A549 (cell line): Measurements from ENCODE around the gene NIT1.

Experiments
- CTCF ChIP-seq: fragments of >200 bp; sonication (Bioruptor Twin); formaldehyde crosslinking; IDR thresholded peaks from 3 replicates; pipeline ENCODE4 v1.5.1; 2016
- ESRRA ChIP-seq: fragments of 150-350 bp; IDR thresholded peaks from 2 replicates; pipeline ENCODE4 v1.6.1; 2014; ENCODE audit warnings: mild to moderate bottlenecking, low read length, borderline replicate concordance
- HES2 ChIP-seq: fragments of >200 bp; sonication (Bioruptor Twin); formaldehyde crosslinking; IDR thresholded peaks from 2 replicates; pipeline ENCODE4 v1.6.1; 2016
- KDM1A ChIP-seq: fragments of 200-600 bp; sonication (generic); IDR thresholded peaks from 2 replicates; pipeline ENCODE4 v1.6.1; 2016; ENCODE audit warnings: low read depth, mild to moderate bottlenecking
- MYC ChIP-seq: IDR thresholded peaks from 2 replicates; pipeline ENCODE4 v1.6.1; 2012; ENCODE audit warnings: mild to moderate bottlenecking, inconsistent platforms, low read length, improper control_type of control experiment, borderline replicate concordance
- PBX3 ChIP-seq: IDR thresholded peaks from 2 replicates; pipeline ENCODE4 v1.6.1; 2012
- POLR2A ChIP-seq: IDR thresholded peaks from 2 replicates; pipeline ENCODE4 v1.6.1; 2012; ENCODE audit warnings: mild to moderate bottlenecking, low read length
- SMC3 ChIP-seq: fragments of >200 bp; sonication (Bioruptor Twin); formaldehyde crosslinking; IDR thresholded peaks from 3 replicates; pipeline ENCODE4 v1.6.1; 2018; ENCODE audit warnings: inconsistent platforms
- TF ChIP-seq, protein P1 (sequence below): fragments of 250-450 bp; sonication (Bioruptor Pico); IDR thresholded peaks from 2 replicates; pipeline ENCODE4 v1.5.0; 2021; ENCODE audit warnings: mild to moderate bottlenecking, moderate library complexity, borderline replicate concordance
- TF ChIP-seq, protein P2 (sequence below): IDR thresholded peaks from 2 replicates; pipeline ENCODE4 v1.6.1; 2012

DNA sequence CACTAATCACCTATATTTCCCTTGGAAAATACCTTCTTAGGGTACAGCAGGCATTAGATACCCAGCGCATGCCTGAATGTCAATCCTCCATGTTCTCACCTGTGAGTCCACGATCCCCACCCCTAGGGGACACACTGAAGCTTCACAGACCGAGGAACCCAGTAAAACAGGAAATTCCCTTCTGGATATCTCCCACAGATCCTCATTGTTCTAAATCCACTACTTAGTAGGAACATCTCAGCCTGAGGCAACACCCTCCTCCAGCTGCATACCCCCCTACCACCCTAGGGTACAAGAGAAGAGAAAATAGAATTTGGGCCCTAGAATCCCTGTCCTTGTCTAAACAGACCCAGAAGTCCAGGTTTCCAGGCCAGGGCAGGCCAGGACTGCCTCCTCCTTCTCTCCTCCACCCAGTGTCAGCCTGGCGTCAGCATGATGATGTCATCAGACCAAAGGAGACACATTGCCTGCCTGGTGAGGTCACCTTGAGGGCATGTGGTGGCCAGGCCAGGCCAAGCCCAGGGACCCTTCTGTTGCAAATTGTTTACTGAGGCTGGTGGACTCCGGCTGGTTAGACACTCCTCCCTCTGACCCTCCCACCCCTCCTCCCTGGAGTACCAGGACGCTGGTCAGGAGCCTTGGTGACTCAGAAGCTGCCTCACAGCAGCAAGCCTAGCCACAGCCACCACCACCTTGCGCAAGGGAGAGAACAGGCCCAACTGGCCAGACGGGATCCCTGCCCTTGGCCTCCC lies 34.7 kb upstream of the NIT1 start:
- no peak for TF ChIP-seq KDM1A
- peak; percentile 58 for TF ChIP-seq MYC
- TF ChIP-seq, protein P1, sequence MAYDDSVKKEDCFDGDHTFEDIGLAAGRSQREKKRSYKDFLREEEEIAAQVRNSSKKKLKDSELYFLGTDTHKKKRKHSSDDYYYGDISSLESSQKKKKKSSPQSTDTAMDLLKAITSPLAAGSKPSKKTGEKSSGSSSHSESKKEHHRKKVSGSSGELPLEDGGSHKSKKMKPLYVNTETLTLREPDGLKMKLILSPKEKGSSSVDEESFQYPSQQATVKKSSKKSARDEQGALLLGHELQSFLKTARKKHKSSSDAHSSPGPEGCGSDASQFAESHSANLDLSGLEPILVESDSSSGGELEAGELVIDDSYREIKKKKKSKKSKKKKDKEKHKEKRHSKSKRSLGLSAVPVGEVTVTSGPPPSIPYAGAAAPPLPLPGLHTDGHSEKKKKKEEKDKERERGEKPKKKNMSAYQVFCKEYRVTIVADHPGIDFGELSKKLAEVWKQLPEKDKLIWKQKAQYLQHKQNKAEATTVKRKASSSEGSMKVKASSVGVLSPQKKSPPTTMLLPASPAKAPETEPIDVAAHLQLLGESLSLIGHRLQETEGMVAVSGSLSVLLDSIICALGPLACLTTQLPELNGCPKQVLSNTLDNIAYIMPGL (CRISPR knock-in tag) = no peak
- TF ChIP-seq, protein P2, sequence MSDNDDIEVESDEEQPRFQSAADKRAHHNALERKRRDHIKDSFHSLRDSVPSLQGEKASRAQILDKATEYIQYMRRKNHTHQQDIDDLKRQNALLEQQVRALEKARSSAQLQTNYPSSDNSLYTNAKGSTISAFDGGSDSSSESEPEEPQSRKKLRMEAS = peak; percentile 66; the same call in 1 of the 2 replicates
- TF ChIP-seq ESRRA = peak; percentile 6; the same call in 1 of the 2 replicates
- no peak for TF ChIP-seq HES2
- no peak; the same call in 1 of the 3 replicates for TF ChIP-seq SMC3
- no peak for TF ChIP-seq PBX3
- TF ChIP-seq POLR2A = peak; percentile 16; the same call in 1 of the 2 replicates
- no peak for TF ChIP-seq CTCF
